ENCODE data around the gene PSMD5. TPM values are rescaled to one million over a fixed set of nuclear protein-coding genes. Genes with fewer than 3 reads are reported as not detected.

Gene PSMD5
- total RNA-seq, 1 donor from 2014 or later, result 31.0 TPM

DNA sequence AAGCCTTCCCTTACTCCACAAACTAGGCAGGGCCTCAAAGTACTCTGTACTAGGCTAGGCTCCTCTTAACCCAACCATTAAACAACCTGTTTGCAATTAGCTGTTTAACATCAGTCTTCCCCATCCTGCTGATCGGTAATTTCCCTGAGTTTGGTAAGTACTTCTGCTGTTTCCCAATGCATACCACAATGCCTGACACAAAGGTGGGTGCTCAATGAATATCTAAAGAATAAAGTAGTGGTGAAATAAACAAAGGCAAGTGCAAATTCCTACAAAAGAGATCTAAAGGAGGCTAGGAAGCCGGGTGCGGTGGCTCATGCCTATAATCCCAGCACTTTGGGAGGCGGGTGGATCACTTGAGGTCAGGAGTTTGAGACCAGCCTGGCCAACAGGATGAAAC, 74.5 kb downstream of the PSMD5 start:
- DNase-seq (ENCODE audit: low spot score in 2 of 2) (no peak), FAIRE-seq (no peak)

DNA sequence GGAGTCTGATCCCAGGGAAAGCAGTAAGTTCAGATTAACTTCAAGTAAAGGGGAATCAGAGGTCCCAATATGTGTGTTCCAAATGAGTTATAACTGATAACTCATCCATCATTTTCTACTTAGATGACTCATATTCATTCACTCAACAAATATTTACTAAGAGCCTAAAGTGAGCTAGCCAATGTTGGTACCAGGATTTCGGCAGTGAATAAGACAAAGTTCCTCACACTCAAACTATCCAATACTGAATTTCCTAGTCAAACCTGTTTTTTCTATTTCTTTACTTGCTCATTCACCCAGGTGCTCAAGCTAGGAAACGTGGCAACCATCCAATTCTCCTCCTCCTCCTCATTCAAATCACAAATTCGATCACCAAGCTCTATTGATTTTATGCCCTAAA, 75.3 kb downstream of the PSMD5 start:
- no peak for FAIRE-seq
- no peak for DNase-seq (ENCODE audit: low spot score in 2 of 2)

Other genes starting within 250 kb of the PSMD5 start
- 59.5 TPM for gene MEGF9, start 128.5 kb downstream of the PSMD5 start, total RNA-seq
- 39.9 TPM for gene FBXW2, start 49.5 kb downstream of the PSMD5 start, total RNA-seq
- gene PHF19, start 34.3 kb upstream of the PSMD5 start, total RNA-seq, result 3.7 TPM
- 1.6 TPM for gene TRAF1, start 83.9 kb upstream of the PSMD5 start, total RNA-seq
- 7.7 TPM for gene C5, start 207.4 kb upstream of the PSMD5 start, total RNA-seq
- 14.7 TPM for gene CNTRL, start 232.0 kb upstream of the PSMD5 start, total RNA-seq